Erythroblast (primary cell): ENCODE data around the gene GOLGA7B.

ENCODE experiments used
- GATA1 ChIP-seq: IDR thresholded peaks from 2 replicates; pipeline ENCODE4 v1.6.1; 2011; ENCODE audit warnings: low read depth, mild to moderate bottlenecking, control low read depth, low read length, moderate library complexity
- POLR2A ChIP-seq: IDR thresholded peaks from 2 replicates; pipeline ENCODE4 v1.6.1; 2011; ENCODE audit warnings: mild to moderate bottlenecking, low read length

DNA sequence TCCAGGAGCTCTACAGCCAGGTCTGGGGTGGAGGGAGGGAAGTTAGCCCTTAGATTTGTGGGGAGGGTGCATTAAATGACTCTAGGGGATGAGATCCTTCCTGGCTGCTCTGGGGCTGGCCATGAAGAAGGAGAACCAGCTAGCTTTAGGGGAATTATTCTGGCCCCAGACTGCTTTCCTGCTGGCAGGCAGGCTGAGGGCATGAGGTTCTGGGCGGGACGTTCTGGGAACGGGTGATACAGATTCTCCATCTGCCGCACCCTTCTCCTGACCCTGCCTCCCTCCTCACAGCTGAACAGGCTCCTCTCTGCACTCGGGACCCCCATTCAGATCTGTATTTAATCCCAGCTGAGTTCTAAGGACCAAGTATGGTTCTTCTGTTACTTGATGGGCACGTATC, 23.9 kb downstream of the GOLGA7B start:
- TF ChIP-seq POLR2A = no peak
- no peak for TF ChIP-seq GATA1
